Measurements from ENCODE around the gene TSC2. TPM values are rescaled to one million over a fixed set of nuclear protein-coding genes. Genes with fewer than 3 reads are reported as not detected.

TSC2 gene
- total RNA-seq, 1 experiment from 2014 or later, result 109 TPM

GRCh38 chr16:2062801-2063200 is 15.0 kb downstream of the TSC2 start:
- Mint-ChIP-seq H3K4me1 (ENCODE audit: low read depth, unreplicated experiment) (no peaks in the 10 kb centered on the region), H3K36me3 (ENCODE audit: insufficient read depth, unreplicated experiment) (peaks cover 13% of the 10 kb centered on the region), H3K27ac (ENCODE audit: unreplicated experiment) (no peak overlapping the region), H3K27me3 (ENCODE audit: insufficient read depth, unreplicated experiment) (no peaks in the 10 kb centered on the region), H3K9me3 (ENCODE audit: unreplicated experiment) (no peaks in the 10 kb centered on the region), H3K4me3 (ENCODE audit: unreplicated experiment) (no peak overlapping the region)
- no peak for TF ChIP-seq CTCF (IDR thresholded peaks at IDR 0.05; ENCODE audit: insufficient read depth in 1 of 2, low read depth in 1 of 2, low read length in 1 of 2, severe bottlenecking in 1 of 2, unreplicated experiment in 1 of 2)
- no peak overlapping the region for H3K4me3 ChIP-seq (ENCODE audit: low read depth, low read length)
- no peak for DNase-seq
- POLR2A ChIA-PET, result no interaction called here
- H3K27me3 ChIP-seq (replicated peaks; ENCODE audit: control insufficient read depth, insufficient read depth, low read length), result no peaks in the 10 kb centered on the region
- H3K4me1 ChIP-seq, result no peaks in the 10 kb centered on the region
- H3K36me3 ChIP-seq (ENCODE audit: control insufficient read depth, insufficient read depth, low read length), result peaks cover 2% of the 10 kb centered on the region
- intact Hi-C loops (cut with micrococcal nuclease; ENCODE audit: unreplicated experiment), result no loop called here
- no TSS peak for BruUV-seq (replicated peaks)
- H3K9me3 ChIP-seq, result no peaks in the 10 kb centered on the region
- CTCF ChIA-PET, result no interaction called here

DNA sequence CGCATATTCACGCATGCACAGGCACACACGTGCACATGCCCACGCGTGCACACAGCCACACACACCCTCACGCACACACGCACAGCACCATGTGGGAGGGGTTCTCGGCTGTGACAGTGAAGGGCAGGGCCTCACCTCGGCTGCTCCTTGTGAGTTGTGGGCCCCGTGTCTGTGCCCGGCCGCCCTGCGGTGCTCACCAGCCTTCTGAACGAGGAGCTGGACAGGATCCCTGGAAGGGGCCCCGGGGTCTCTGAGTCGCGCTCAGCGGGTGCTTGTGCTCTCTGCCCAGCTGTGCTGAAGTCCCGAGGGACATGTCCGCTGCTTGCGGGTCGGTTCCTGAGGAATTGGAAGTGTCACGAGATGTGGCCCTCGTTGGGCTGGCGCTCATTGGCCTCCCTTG is 16.1 kb downstream of the TSC2 start:
- no peaks in the 10 kb centered on the region for H3K27me3 ChIP-seq (replicated peaks; ENCODE audit: control insufficient read depth, insufficient read depth, low read length)
- TF ChIP-seq CTCF (IDR thresholded peaks at IDR 0.05; ENCODE audit: insufficient read depth in 1 of 2, low read depth in 1 of 2, low read length in 1 of 2, severe bottlenecking in 1 of 2, unreplicated experiment in 1 of 2), result no peak
- CTCF ChIA-PET, result no interaction called here
- H3K9me3 ChIP-seq, result no peaks in the 10 kb centered on the region
- intact Hi-C loops (cut with micrococcal nuclease; ENCODE audit: unreplicated experiment), result no loop called here
- no peaks in the 10 kb centered on the region for H3K4me1 ChIP-seq
- no peaks in the 10 kb centered on the region for H3K4me1 Mint-ChIP-seq (ENCODE audit: low read depth, unreplicated experiment)
- H3K36me3 ChIP-seq (ENCODE audit: control insufficient read depth, insufficient read depth, low read length), result peaks cover 2% of the 10 kb centered on the region
- H3K36me3 Mint-ChIP-seq (ENCODE audit: insufficient read depth, unreplicated experiment), result peaks cover 7% of the 10 kb centered on the region
- H3K27me3 Mint-ChIP-seq (ENCODE audit: insufficient read depth, unreplicated experiment), result no peaks in the 10 kb centered on the region
- no peak overlapping the region for H3K4me3 Mint-ChIP-seq (ENCODE audit: unreplicated experiment)
- no peak for DNase-seq
- H3K4me3 ChIP-seq (ENCODE audit: low read depth, low read length), result no peak overlapping the region
- BruUV-seq (replicated peaks), result no TSS peak
- H3K27ac Mint-ChIP-seq (ENCODE audit: unreplicated experiment), result no peak overlapping the region
- H3K9me3 Mint-ChIP-seq (ENCODE audit: unreplicated experiment), result no peaks in the 10 kb centered on the region
- POLR2A ChIA-PET, result no interaction called here

DNA sequence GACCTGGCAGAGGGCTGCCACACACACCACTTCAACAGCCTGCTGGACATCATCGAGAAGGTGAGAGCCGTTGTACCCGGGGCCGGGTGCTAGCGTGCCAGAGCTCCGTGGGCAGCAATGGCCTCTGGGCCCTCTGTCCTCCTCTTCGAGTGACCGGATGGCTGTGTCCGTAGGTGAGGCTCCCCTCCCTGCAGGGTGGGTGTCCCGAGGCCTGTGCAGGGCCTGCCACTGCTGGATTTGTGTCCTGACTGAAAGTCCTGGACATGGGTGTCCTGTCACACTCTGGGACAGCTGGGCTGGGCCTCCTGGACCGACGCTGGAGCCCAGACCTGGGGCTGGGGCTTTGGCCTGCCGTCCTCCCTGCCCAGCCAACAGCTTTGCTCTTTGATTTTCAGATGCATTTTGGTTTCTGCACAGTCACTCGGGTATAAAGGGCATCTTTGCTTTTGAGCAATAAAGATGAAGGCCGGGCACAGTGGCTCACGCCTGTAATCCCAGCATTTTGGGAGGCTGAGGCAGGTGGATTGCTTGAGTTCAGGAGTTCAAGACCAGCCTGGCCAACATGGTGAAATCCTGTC is 16.7 kb downstream of the TSC2 start:
- Mint-ChIP-seq H3K4me3 (ENCODE audit: unreplicated experiment) (no peak overlapping the region), H3K9me3 (ENCODE audit: unreplicated experiment) (no peaks in the 10 kb centered on the region), H3K27ac (ENCODE audit: unreplicated experiment) (no peak overlapping the region), H3K27me3 (ENCODE audit: insufficient read depth, unreplicated experiment) (no peaks in the 10 kb centered on the region), H3K36me3 (ENCODE audit: insufficient read depth, unreplicated experiment) (peaks cover 7% of the 10 kb centered on the region), H3K4me1 (ENCODE audit: low read depth, unreplicated experiment) (no peaks in the 10 kb centered on the region)
- CTCF ChIA-PET, result interaction anchor here (0.7 kb wide), 1 partner anchor 397 kb away, joined by 8 read pairs; no protein-coding TSS in a partner anchor
- Histone ChIP-seq H3K4me1 (no peaks in the 10 kb centered on the region), H3K27me3 (replicated peaks; ENCODE audit: control insufficient read depth, insufficient read depth, low read length) (no peaks in the 10 kb centered on the region), H3K9me3 (no peaks in the 10 kb centered on the region), H3K4me3 (ENCODE audit: low read depth, low read length) (no peak overlapping the region), H3K36me3 (ENCODE audit: control insufficient read depth, insufficient read depth, low read length) (peaks cover 2% of the 10 kb centered on the region)
- no TSS peak for BruUV-seq (replicated peaks)
- TF ChIP-seq CTCF (IDR thresholded peaks at IDR 0.05; ENCODE audit: insufficient read depth in 1 of 2, low read depth in 1 of 2, low read length in 1 of 2, severe bottlenecking in 1 of 2, unreplicated experiment in 1 of 2), result no peak
- intact Hi-C loops (cut with micrococcal nuclease; ENCODE audit: unreplicated experiment), result no loop called here
- DNase-seq, result no peak
- POLR2A ChIA-PET, result no interaction called here
